ENCODE data around the gene VEPH1. TPM values are rescaled to one million over a fixed set of nuclear protein-coding genes. Genes with fewer than 3 reads are reported as not detected.

Gene VEPH1
- polyA plus RNA-seq, 1 of the 3 experiments (the other 2 are of a cell fraction) = 6.0 TPM

- Histone ChIP-seq H3K27me3 (ENCODE audit: insufficient read depth) (no peaks in the 10 kb centered on the region), H2AFZ (ENCODE audit: low read depth) (peak overlapping the region; percentile 71), H3K27ac (ENCODE audit: low read depth in 2 of 2, low read length in 1 of 2) (peak overlapping the region in 1 of 2 experiments; percentile 72; a peak in 2 of 4 replicates), H4K20me1 (ENCODE audit: insufficient read depth) (no peaks in the 10 kb centered on the region), H3K9me3 (no peaks in the 10 kb centered on the region), H3K9me2 (no peaks in the 10 kb centered on the region), H3K9ac (peak overlapping the region; percentile 39; the same call in 1 of the 2 replicates), H3K36me3 (replicated peaks in 1 of 2; ENCODE audit: control insufficient read depth in 1 of 2, insufficient read depth in 2 of 2, low read length in 1 of 2) (no peaks in the 10 kb centered on the region), H3K4me2 (0 out of 2 replicates have a peak overlapping the region, but pooled peaks have one; percentile 20), H3K4me3 (ENCODE audit: low read depth in 2 of 2, low read length in 1 of 2) (no peak overlapping the region), H3F3A (replicated peaks; ENCODE audit: insufficient read depth) (peaks cover 25% of the 10 kb centered on the region), H3K4me1 (ENCODE audit: control insufficient read depth in 1 of 2, insufficient read depth in 2 of 2, low read depth in 1 of 2, low read length in 1 of 2) (peaks cover 0 to 31% of the 10 kb centered on the region in 2 experiments; a peak in 3 of 4 replicates), H3K79me2 (ENCODE audit: insufficient read depth) (no peaks in the 10 kb centered on the region)
- 90% methylated on average over 4 of the region's 4 CpGs for WGBS (ENCODE audit: low lambda C conversion rate)
- ChIA-PET CTCF (interaction anchor here (1.1 kb wide), 1 partner anchor 12 kb away, joined by 3 read pairs; no protein-coding TSS in a partner anchor), POLR2A (no interaction called here)
- DNase-seq = no peak
- TF ChIP-seq SMC3 (IDR thresholded peaks at IDR 0.05; ENCODE audit: low read depth, low read length) = no peak
- TF ChIP-seq, protein P1, sequence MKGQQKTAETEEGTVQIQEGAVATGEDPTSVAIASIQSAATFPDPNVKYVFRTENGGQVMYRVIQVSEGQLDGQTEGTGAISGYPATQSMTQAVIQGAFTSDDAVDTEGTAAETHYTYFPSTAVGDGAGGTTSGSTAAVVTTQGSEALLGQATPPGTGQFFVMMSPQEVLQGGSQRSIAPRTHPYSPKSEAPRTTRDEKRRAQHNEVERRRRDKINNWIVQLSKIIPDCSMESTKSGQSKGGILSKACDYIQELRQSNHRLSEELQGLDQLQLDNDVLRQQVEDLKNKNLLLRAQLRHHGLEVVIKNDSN (IDR thresholded peaks at IDR 0.05; ENCODE audit: borderline replicate concordance, low read depth) = no peak
- TF ChIP-seq, protein P2, sequence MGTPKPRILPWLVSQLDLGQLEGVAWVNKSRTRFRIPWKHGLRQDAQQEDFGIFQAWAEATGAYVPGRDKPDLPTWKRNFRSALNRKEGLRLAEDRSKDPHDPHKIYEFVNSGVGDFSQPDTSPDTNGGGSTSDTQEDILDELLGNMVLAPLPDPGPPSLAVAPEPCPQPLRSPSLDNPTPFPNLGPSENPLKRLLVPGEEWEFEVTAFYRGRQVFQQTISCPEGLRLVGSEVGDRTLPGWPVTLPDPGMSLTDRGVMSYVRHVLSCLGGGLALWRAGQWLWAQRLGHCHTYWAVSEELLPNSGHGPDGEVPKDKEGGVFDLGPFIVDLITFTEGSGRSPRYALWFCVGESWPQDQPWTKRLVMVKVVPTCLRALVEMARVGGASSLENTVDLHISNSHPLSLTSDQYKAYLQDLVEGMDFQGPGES (IDR thresholded peaks at IDR 0.05; ENCODE audit: low read depth, low read length) = no peak
- TF ChIP-seq, protein P3, sequence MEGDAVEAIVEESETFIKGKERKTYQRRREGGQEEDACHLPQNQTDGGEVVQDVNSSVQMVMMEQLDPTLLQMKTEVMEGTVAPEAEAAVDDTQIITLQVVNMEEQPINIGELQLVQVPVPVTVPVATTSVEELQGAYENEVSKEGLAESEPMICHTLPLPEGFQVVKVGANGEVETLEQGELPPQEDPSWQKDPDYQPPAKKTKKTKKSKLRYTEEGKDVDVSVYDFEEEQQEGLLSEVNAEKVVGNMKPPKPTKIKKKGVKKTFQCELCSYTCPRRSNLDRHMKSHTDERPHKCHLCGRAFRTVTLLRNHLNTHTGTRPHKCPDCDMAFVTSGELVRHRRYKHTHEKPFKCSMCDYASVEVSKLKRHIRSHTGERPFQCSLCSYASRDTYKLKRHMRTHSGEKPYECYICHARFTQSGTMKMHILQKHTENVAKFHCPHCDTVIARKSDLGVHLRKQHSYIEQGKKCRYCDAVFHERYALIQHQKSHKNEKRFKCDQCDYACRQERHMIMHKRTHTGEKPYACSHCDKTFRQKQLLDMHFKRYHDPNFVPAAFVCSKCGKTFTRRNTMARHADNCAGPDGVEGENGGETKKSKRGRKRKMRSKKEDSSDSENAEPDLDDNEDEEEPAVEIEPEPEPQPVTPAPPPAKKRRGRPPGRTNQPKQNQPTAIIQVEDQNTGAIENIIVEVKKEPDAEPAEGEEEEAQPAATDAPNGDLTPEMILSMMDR (IDR thresholded peaks at IDR 0.05) = no peak
- no peak for TF ChIP-seq FOSL2 (IDR thresholded peaks at IDR 0.05; ENCODE audit: borderline replicate concordance, low read depth)
- no peak for TF ChIP-seq RXRA (IDR thresholded peaks at IDR 0.05; ENCODE audit: borderline replicate concordance, low read depth)
- TF ChIP-seq JUND (IDR thresholded peaks at IDR 0.05) = no peak
- no peak for TF ChIP-seq TAF1 (IDR thresholded peaks at IDR 0.05; ENCODE audit: borderline replicate concordance, low read depth, low read length)
These were observed 166.8 kb downstream of the VEPH1 start for GRCh38 chr3:157336252-157337009.

DNA sequence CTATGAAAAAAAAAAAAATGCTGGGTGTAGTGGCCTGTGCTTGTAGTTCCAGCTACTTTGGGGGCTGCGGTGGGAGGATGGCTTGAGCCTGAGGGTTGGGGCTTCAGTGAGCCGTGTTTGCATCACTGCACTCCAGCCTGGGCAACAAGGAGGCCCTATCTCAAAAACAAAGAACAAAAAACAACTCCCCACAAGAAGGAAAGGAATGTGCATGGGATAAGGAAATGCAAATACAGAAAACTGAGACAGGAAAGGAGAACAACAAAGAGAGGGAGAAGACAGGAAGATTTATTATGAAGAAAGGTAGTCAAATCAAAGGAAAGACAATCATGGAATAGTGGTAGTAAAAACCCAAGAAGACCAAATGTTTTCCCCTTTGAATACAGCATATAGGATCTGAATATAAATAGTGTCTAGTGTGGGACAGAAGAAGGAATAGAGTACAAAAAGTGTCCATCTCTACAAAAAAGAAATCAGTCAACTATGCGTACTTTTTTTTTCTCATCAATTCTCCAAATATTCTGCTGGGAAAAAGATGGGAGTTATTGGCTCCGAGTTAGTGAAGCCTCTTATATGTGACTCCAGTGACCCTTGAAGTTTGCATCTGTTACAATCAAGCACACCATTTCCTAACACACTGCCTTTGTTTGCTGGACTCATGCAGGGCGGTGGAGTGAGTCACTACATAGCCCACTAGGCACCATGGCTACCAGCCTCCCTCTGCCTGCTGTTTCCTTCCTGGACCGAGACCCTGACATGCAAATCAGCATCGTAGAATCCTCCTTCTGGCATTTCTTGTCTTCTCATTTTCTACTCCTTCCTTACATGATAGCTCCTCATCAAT is 167.8 kb downstream of the VEPH1 start:
- CTCF ChIA-PET = interaction anchor here (1.1 to 1.8 kb wide), 2 partner anchors 13 to 131 kb away, joined by 3 to 5 read pairs; no protein-coding TSS in a partner anchor
- Histone ChIP-seq H2AFZ (ENCODE audit: low read depth) (peak overlapping the region; percentile 71), H3K27ac (ENCODE audit: low read depth in 2 of 2, low read length in 1 of 2) (peak overlapping the region in 1 of 2 experiments; percentile 72; a peak in 2 of 4 replicates)
- TF ChIP-seq FOXM1 (IDR thresholded peaks at IDR 0.05; ENCODE audit: low read depth) (no peak), GABPA (IDR thresholded peaks at IDR 0.05; ENCODE audit: low read depth) (no peak), POLR2AphosphoS5 (IDR thresholded peaks at IDR 0.05; ENCODE audit: low read depth, low read length) (0 out of 2 replicates have a peak, but pooled peaks have one; percentile 19), FOXJ3 (CRISPR knock-in tag; IDR thresholded peaks at IDR 0.05) (no peak), RAD21 (IDR thresholded peaks at IDR 0.05; ENCODE audit: low read length) (no peak)
- TF ChIP-seq, protein P4, sequence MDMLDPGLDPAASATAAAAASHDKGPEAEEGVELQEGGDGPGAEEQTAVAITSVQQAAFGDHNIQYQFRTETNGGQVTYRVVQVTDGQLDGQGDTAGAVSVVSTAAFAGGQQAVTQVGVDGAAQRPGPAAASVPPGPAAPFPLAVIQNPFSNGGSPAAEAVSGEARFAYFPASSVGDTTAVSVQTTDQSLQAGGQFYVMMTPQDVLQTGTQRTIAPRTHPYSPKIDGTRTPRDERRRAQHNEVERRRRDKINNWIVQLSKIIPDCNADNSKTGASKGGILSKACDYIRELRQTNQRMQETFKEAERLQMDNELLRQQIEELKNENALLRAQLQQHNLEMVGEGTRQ (IDR thresholded peaks at IDR 0.05; ENCODE audit: borderline replicate concordance, low read depth, low read length) = no peak
- TF ChIP-seq, protein P5, sequence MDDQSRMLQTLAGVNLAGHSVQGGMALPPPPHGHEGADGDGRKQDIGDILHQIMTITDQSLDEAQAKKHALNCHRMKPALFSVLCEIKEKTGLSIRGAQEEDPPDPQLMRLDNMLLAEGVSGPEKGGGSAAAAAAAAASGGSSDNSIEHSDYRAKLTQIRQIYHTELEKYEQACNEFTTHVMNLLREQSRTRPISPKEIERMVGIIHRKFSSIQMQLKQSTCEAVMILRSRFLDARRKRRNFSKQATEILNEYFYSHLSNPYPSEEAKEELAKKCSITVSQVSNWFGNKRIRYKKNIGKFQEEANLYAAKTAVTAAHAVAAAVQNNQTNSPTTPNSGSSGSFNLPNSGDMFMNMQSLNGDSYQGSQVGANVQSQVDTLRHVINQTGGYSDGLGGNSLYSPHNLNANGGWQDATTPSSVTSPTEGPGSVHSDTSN (IDR thresholded peaks at IDR 0.05) = no peak
- TF ChIP-seq, protein P2 (IDR thresholded peaks at IDR 0.05; ENCODE audit: low read depth, low read length) = no peak

More for the DNA sequence above, 167.8 kb downstream of the VEPH1 start:
- H3K27me3 ChIP-seq (ENCODE audit: insufficient read depth) = no peaks in the 10 kb centered on the region
- peaks cover 25% of the 10 kb centered on the region for H3F3A ChIP-seq (replicated peaks; ENCODE audit: insufficient read depth)
- no peaks in the 10 kb centered on the region for H3K9me3 ChIP-seq
- H3K4me1 ChIP-seq (ENCODE audit: control insufficient read depth in 1 of 2, insufficient read depth in 2 of 2, low read depth in 1 of 2, low read length in 1 of 2) = peaks cover 0 to 31% of the 10 kb centered on the region in 2 experiments
- 0 out of 2 replicates have a peak overlapping the region, but pooled peaks have one; percentile 20 for H3K4me2 ChIP-seq
- no peaks in the 10 kb centered on the region for H3K79me2 ChIP-seq (ENCODE audit: insufficient read depth)
- WGBS (ENCODE audit: low lambda C conversion rate) = 58% methylated on average over 7 of the region's 7 CpGs
- DNase-seq = no peak
- no peaks in the 10 kb centered on the region for H4K20me1 ChIP-seq (ENCODE audit: insufficient read depth)
- peak overlapping the region; percentile 39; the same call in 1 of the 2 replicates for H3K9ac ChIP-seq
- no peaks in the 10 kb centered on the region for H3K9me2 ChIP-seq
- no peaks in the 10 kb centered on the region for H3K36me3 ChIP-seq (replicated peaks in 1 of 2; ENCODE audit: control insufficient read depth in 1 of 2, insufficient read depth in 2 of 2, low read length in 1 of 2)
- POLR2A ChIA-PET = no interaction called here
- H3K4me3 ChIP-seq (ENCODE audit: low read depth in 2 of 2, low read length in 1 of 2) = no peak overlapping the region

All from SK-N-SH (cell line).